LNCAP (cell line): ENCODE data around the gene GKN1.
A peak's percentile ranks its signal among the peaks of the same experiment; 100 is the strongest.

Experiments
- CTCF ChIP-seq: fragments of 450-650 bp; IDR thresholded peaks from 2 replicates; pipeline ENCODE4 v1.5.1; 2017; ENCODE audit warnings: mild to moderate bottlenecking

The GKN1 gene

GRCh38 chr2:68974251-68974650 lies at the start of gene GKN1:
Gene GKN1, plus strand, starts transcription at chr2:68974636. Its CDS starts 42 bp downstream, at chr2:68974678.
- no peak for TF ChIP-seq CTCF

GRCh38 chr2:68925295-68925896 lies 49.0 kb upstream of the GKN1 start:
- TF ChIP-seq CTCF = peak; percentile 68

GRCh38 chr2:68926796-68927195 lies 47.6 kb upstream of the GKN1 start:
- TF ChIP-seq CTCF = no peak

GRCh38 chr2:68931149-68931711 lies 43.2 kb upstream of the GKN1 start:
- no peak for TF ChIP-seq CTCF

GRCh38 chr2:68931799-68932198 lies 42.6 kb upstream of the GKN1 start:
- no peak for TF ChIP-seq CTCF

- TF ChIP-seq CTCF = no peak
These were observed 42.0 kb upstream of the GKN1 start for GRCh38 chr2:68932402-68932801.

- TF ChIP-seq CTCF = no peak
These were observed 40.4 kb upstream of the GKN1 start for GRCh38 chr2:68934021-68934420.

GRCh38 chr2:68935471-68935870 lies 39.0 kb upstream of the GKN1 start:
- TF ChIP-seq CTCF = no peak
